ENCODE results near the gene BCAR1.

BCAR1 gene

GRCh38 chr16:75179208-75179607, 72.2 kb downstream of the BCAR1 start:
- H3K36me3 ChIP-seq (ENCODE audit: insufficient read depth, insufficient read length, low read length): no peaks in the 10 kb centered on the region
- H3K27me3 ChIP-seq (ENCODE audit: insufficient read depth, insufficient read length): no peaks in the 10 kb centered on the region
- H3K4me3 ChIP-seq (ENCODE audit: insufficient read length, low read depth): no peak overlapping the region
- peaks cover 30% of the 10 kb centered on the region for H3K9me3 ChIP-seq (ENCODE audit: insufficient read depth, low read length)
- TF ChIP-seq ZNF274 (IDR thresholded peaks at IDR 0.05; ENCODE audit: low read depth, low read length) (no peak), YY1 (IDR thresholded peaks at IDR 0.05; ENCODE audit: insufficient read depth, insufficient read length) (no peak), SUZ12 (IDR thresholded peaks at IDR 0.05; ENCODE audit: extremely low read depth, insufficient read depth, insufficient read length) (no peak)
- no peak overlapping the region for H3K9ac ChIP-seq (ENCODE audit: insufficient read length, low read depth)
- no peaks in the 10 kb centered on the region for H3K4me1 ChIP-seq (ENCODE audit: insufficient read depth, insufficient read length)
- no peak for DNase-seq (ENCODE audit: low read depth, low spot score)

All from NT2/D1 (cell line).